Nephron progenitor cell (in vitro differentiated cells): ENCODE measurements around the gene GRHL3.
"Not testable (repeated sequence)": the region's sequence is repeated elsewhere in the genome, so short reads cannot be mapped to it uniquely, and the experiment has no call there.

Experiments used
- DNase-seq: peaks from one replicate; pipeline ENCODE4 v3.0.0; 2021
- H3K27ac Mint-ChIP-seq: 2 replicates; pipeline ENCODE4 v1.8.0; 2021; ENCODE audit warnings: mild to moderate bottlenecking, moderate library complexity, mixed read lengths
- H3K27me3 Mint-ChIP-seq: 2 replicates; pipeline ENCODE4 v1.8.0; 2021; ENCODE audit warnings: mild to moderate bottlenecking, low read depth, mixed read lengths; ENCODE audit not compliant: poor library complexity
- H3K36me3 Mint-ChIP-seq: 2 replicates; pipeline ENCODE4 v1.8.0; 2021; ENCODE audit warnings: low read depth, mixed read lengths
- H3K4me1 Mint-ChIP-seq: 2 replicates; pipeline ENCODE4 v1.8.0; 2021; ENCODE audit warnings: mixed read lengths
- H3K4me3 Mint-ChIP-seq: 2 replicates; pipeline ENCODE4 v1.8.0; 2021; ENCODE audit warnings: mild to moderate bottlenecking, moderate library complexity, mixed read lengths
- H3K9me3 Mint-ChIP-seq: 2 replicates; pipeline ENCODE4 v1.8.0; 2021; ENCODE audit warnings: mild to moderate bottlenecking, moderate library complexity, mixed read lengths
- TF ChIP-seq, protein P1 (sequence below): fragments of 200-600 bp; sonication (generic); IDR thresholded peaks from 2 replicates; pipeline ENCODE4 v1.5.0; 2021; ENCODE audit warnings: antibody characterized with exemption

The GRHL3 gene

DNA sequence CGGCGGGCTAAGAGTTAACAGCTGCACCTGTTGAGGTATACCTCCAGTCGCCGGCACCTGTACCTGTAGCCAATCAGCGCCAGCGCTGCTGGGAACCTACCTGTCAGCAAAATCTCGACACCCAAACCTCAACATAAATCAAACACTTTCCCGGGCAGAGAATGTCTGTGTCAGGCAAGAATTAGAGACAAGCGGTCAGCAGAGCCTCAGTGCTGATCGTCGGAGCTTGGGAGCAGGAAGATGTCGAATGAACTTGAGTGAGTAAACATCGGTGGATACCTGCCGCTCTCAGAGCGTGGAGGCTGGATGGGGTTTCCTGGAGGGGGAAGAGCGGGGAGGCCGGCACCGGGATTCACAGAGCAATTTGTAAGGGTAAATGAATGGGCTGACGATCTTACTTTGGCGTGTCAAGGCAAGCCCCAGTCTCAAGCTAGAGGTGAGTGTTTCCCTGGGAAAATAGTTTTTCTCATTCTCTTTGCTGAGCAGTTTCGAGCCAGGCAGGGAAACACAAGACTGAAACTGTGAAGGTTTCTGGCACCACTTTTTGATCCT, at the start of gene GRHL3:
Gene GRHL3, plus strand, starts transcription at position 46 of the 552 bp plus-strand sequence. Its CDS starts 195 bp downstream, at position 241.
- DNase-seq, result no peak
- Mint-ChIP-seq H3K4me3 (peak within 1 kb of the TSS; percentile 73), H3K36me3 (no peaks in the 10 kb centered on the region), H3K9me3 (no peaks in the 10 kb centered on the region), H3K27ac (no peak within 1 kb of the TSS), H3K4me1 (peaks cover 55% of the 10 kb centered on the region), H3K27me3 (peaks cover 63% of the 10 kb centered on the region)
- TF ChIP-seq, protein P1, sequence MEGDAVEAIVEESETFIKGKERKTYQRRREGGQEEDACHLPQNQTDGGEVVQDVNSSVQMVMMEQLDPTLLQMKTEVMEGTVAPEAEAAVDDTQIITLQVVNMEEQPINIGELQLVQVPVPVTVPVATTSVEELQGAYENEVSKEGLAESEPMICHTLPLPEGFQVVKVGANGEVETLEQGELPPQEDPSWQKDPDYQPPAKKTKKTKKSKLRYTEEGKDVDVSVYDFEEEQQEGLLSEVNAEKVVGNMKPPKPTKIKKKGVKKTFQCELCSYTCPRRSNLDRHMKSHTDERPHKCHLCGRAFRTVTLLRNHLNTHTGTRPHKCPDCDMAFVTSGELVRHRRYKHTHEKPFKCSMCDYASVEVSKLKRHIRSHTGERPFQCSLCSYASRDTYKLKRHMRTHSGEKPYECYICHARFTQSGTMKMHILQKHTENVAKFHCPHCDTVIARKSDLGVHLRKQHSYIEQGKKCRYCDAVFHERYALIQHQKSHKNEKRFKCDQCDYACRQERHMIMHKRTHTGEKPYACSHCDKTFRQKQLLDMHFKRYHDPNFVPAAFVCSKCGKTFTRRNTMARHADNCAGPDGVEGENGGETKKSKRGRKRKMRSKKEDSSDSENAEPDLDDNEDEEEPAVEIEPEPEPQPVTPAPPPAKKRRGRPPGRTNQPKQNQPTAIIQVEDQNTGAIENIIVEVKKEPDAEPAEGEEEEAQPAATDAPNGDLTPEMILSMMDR, result no peak

DNA sequence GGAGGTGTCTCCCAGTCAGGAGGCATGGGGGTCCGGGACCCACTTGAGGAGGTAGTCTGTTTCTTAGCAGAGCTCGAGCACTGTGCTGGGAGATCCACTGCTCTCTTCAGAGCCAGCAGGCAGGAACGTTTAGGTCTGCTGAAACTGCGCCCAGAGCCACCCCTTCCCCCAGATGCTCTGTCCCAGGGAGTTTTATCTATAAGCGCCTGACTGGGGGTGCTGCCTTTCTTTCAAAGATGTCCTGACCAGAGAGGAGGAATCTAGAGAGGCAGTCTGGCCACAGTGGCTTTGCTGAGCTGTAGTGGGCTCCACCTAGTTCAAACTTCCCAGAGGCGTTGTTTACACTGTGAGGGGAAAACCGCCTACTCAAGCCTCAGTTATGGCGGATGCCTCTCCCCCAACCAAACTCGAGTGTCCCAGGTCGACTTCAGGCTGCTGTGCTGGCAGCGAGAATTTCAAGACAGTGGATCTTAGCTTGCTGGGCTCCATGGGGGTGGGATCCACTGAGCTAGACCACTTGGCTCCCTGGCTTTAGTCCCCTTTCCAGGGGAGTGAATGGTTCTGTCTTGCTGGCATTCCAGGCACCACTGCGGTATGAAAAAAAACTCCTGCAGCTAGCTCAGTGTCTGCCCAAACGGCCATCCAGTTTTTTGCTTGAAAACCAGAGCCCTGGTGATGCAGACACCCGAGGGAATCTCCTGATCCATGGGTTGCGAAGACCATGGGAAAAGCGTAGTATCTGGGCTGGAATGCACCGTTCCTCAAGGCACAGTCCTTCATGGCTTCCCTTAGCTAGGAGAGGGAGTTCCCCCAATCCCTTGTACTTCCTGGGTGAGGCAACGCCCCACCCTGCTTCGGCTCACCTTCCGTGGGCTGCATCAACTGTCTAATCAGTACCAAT, 44.7 kb upstream of the GRHL3 start:
- not testable (repeated sequence) for H3K27ac Mint-ChIP-seq, H3K4me1 Mint-ChIP-seq, H3K4me3 Mint-ChIP-seq, DNase-seq, H3K36me3 Mint-ChIP-seq
- peaks cover 53% of the 10 kb centered on the region for H3K9me3 Mint-ChIP-seq
- H3K27me3 Mint-ChIP-seq, result peaks cover 21% of the 10 kb centered on the region

DNA sequence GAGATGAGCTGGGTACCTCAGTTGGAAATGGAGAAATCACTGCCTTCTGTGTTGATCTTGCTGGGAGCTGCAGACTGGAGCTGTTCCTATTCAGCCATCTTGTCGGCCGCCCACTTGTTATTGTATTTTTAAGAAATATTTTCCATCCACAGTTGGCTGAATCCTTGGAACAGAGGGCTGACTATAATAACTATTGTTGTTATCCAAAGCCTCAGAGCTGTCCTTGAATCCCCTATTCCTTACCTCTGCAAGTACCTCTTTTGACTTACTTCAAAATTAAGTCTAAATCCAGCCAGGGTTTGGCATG, 44.1 kb upstream of the GRHL3 start:
- Mint-ChIP-seq H3K9me3 (peaks cover 47% of the 10 kb centered on the region), H3K36me3 (no peaks in the 10 kb centered on the region), H3K4me1 (no peaks in the 10 kb centered on the region), H3K27me3 (peaks cover 17% of the 10 kb centered on the region), H3K27ac (no peak overlapping the region), H3K4me3 (no peak overlapping the region)
- no peak for DNase-seq
- TF ChIP-seq, protein P1, result no peak

GRCh38 chr1:24275510-24275909, 43.6 kb upstream of the GRHL3 start:
- TF ChIP-seq, protein P1, result no peak
- Mint-ChIP-seq H3K27me3 (peaks cover 17% of the 10 kb centered on the region), H3K4me1 (no peaks in the 10 kb centered on the region), H3K4me3 (no peak overlapping the region), H3K27ac (no peak overlapping the region), H3K9me3 (peaks cover 42% of the 10 kb centered on the region), H3K36me3 (no peaks in the 10 kb centered on the region)
- DNase-seq, result no peak

DNA sequence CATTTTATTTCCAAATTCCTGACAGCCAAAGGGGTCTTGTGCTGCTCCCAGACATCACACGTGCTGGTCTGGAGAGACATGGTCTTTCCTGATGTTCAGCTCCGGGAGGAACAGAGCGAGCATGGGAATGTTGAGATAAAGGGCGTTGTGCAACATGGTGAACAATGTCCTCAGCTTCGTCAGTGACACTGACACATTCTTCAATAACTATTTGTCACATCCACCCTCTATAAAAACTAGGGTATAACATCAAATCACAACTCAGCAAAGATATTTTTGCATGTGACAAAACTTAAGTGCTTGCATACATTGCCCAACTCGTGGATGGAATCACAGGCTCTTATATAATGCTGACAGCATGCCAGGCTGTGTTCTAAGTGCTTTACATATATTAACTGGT, 42.4 kb upstream of the GRHL3 start:
- Mint-ChIP-seq H3K4me3 (no peak overlapping the region), H3K27me3 (peaks cover 17% of the 10 kb centered on the region), H3K4me1 (no peaks in the 10 kb centered on the region), H3K36me3 (no peaks in the 10 kb centered on the region), H3K27ac (no peak overlapping the region), H3K9me3 (peaks cover 31% of the 10 kb centered on the region)
- no peak for DNase-seq
- TF ChIP-seq, protein P1, result no peak

DNA sequence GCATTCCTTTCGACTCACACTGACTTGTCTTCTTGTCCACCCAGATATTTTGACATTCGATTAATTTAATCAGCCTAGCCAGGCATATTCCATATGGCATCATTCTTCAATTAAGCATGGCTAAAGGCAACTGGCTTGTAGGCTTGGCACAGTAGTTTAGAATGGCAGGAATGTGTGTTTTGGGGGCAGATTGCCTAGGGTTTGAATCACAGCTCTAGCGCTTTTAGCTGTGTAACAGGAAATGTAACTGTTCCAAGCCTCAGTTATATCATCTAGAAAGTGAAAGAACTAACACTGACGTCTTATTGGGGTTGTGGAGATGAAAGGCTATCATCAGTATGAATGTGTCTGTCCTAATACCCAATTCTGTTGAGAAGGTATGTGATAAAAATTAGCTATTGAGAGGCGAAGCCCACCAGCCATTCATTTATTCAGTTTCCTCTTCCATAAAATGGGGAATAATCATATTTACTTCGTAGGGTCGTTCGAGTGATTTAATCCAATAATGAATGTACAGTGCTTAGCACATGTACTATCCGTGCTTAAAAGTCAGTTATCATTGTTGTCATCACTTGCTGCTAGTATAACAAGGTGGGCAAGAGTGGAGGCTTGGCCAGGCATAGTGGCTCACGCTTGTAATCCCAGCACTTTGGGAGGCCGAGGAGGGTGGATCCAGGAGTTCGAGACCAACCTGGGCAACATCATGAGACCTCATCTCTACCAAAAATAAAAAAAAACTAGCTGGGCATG, 41.6 kb upstream of the GRHL3 start:
- Mint-ChIP-seq H3K4me3 (no peak overlapping the region), H3K36me3 (no peaks in the 10 kb centered on the region), H3K27me3 (peaks cover 14% of the 10 kb centered on the region), H3K4me1 (no peaks in the 10 kb centered on the region), H3K9me3 (peaks cover 23% of the 10 kb centered on the region), H3K27ac (no peak overlapping the region)
- TF ChIP-seq, protein P1, result no peak
- no peak for DNase-seq
